DOHH2 (cell line): Measurements from ENCODE around the gene CFAP69.

Source experiments
- H3F3A ChIP-seq: fragments of 200-600 bp; sonication (generic), shearing (Covaris generic); 2 replicates; pipeline ENCODE4 v1.6.0; 2016; ENCODE audit warnings: antibody characterized with exemption, mild to moderate bottlenecking; ENCODE audit not compliant: control insufficient read depth, insufficient read depth
- H3K27ac ChIP-seq: fragments of 200-600 bp; sonication (generic); 2 replicates; pipeline ENCODE4 v1.5.1; 2014; ENCODE audit warnings: low read depth, mild to moderate bottlenecking, low read length, moderate library complexity
- H3K27me3 ChIP-seq: fragments of 200-600 bp; sonication (generic); 2 replicates; pipeline ENCODE4 v1.6.1; 2014; ENCODE audit warnings: mild to moderate bottlenecking, low read length, mixed read lengths; ENCODE audit not compliant: control insufficient read depth
- H3K36me3 ChIP-seq: fragments of 200-600 bp; sonication (generic); 2 replicates; pipeline ENCODE4 v1.6.1; 2014; ENCODE audit warnings: mild to moderate bottlenecking, low read length, moderate library complexity, mixed read lengths; ENCODE audit not compliant: control insufficient read depth
- H3K4me1 ChIP-seq: fragments of 200-600 bp; sonication (generic); 2 replicates; pipeline ENCODE4 v1.6.1; 2014; ENCODE audit warnings: mild to moderate bottlenecking, low read length, mixed read lengths; ENCODE audit not compliant: control insufficient read depth
- H3K4me2 ChIP-seq: fragments of 200-600 bp; sonication (generic); 2 replicates; pipeline ENCODE4 v1.6.0; 2014; ENCODE audit warnings: mild to moderate bottlenecking, low read length, moderate library complexity
- H3K4me3 ChIP-seq: fragments of 200-600 bp; sonication (generic); 2 replicates; pipeline ENCODE4 v1.5.1; 2014; ENCODE audit warnings: mild to moderate bottlenecking, low read length, mixed read lengths
- H3K79me2 ChIP-seq: fragments of 200-600 bp; sonication (generic); 2 replicates; pipeline ENCODE4 v1.6.1; 2014; ENCODE audit warnings: mild to moderate bottlenecking, low read length, mixed read lengths; ENCODE audit not compliant: control insufficient read depth
- H3K9me2 ChIP-seq: fragments of 200-600 bp; sonication (generic); replicated peaks from 2 replicates; pipeline ENCODE4 v1.6.1; 2014; ENCODE audit warnings: mild to moderate bottlenecking, low read length, mixed read lengths; ENCODE audit not compliant: control insufficient read depth
- H3K9me3 ChIP-seq: fragments of 200-600 bp; sonication (generic); 2 replicates; pipeline ENCODE4 v1.6.1; 2014; ENCODE audit warnings: antibody characterized with exemption, low read length, mixed read lengths; ENCODE audit not compliant: control insufficient read depth, insufficient read depth
- H4K20me1 ChIP-seq: fragments of 200-600 bp; sonication (generic); 2 replicates; pipeline ENCODE4 v1.6.0; 2014; ENCODE audit warnings: low read depth, mild to moderate bottlenecking, antibody characterized with exemption, low read length, moderate library complexity; ENCODE audit not compliant: control insufficient read depth, insufficient read depth
- CTCF ChIP-seq: fragments of 200-600 bp; sonication (generic); IDR thresholded peaks from one replicate; pipeline ENCODE4 v1.5.1; 2014; ENCODE audit warnings: antibody characterized with exemption, mild to moderate bottlenecking, low read depth, low read length; ENCODE audit not compliant: poor library complexity, severe bottlenecking
- EZH2phosphoT487 ChIP-seq: fragments of 200-600 bp; sonication (generic); IDR thresholded peaks from 2 replicates; pipeline ENCODE4 v1.6.1; 2017; ENCODE audit warnings: borderline replicate concordance, mild to moderate bottlenecking, antibody characterized with exemption, low read length, moderate library complexity, mixed read lengths

CFAP69 gene

GRCh38 chr7:90271753-90272152, 26.8 kb downstream of the CFAP69 start:
- no peaks in the 10 kb centered on the region for H3K9me2 ChIP-seq
- no peaks in the 10 kb centered on the region for H3F3A ChIP-seq
- no peaks in the 10 kb centered on the region for H3K79me2 ChIP-seq
- H3K9me3 ChIP-seq: no peaks in the 10 kb centered on the region
- no peak overlapping the region for H3K4me2 ChIP-seq
- TF ChIP-seq EZH2phosphoT487 (no peak), CTCF (no peak)
- no peaks in the 10 kb centered on the region for H3K4me1 ChIP-seq
- no peak overlapping the region for H3K27ac ChIP-seq
- H3K27me3 ChIP-seq: peaks cover 13% of the 10 kb centered on the region
- no peaks in the 10 kb centered on the region for H3K36me3 ChIP-seq
- H3K4me3 ChIP-seq: no peak overlapping the region
- H4K20me1 ChIP-seq: no peaks in the 10 kb centered on the region

GRCh38 chr7:90272242-90272641, 27.3 kb downstream of the CFAP69 start:
- Histone ChIP-seq H4K20me1 (no peaks in the 10 kb centered on the region), H3K27me3 (peaks cover 11% of the 10 kb centered on the region), H3K9me2 (no peaks in the 10 kb centered on the region), H3K27ac (no peak overlapping the region), H3K4me1 (no peaks in the 10 kb centered on the region), H3K4me2 (no peak overlapping the region), H3K9me3 (no peaks in the 10 kb centered on the region), H3K36me3 (no peaks in the 10 kb centered on the region), H3K4me3 (no peak overlapping the region), H3F3A (no peaks in the 10 kb centered on the region), H3K79me2 (no peaks in the 10 kb centered on the region)
- TF ChIP-seq EZH2phosphoT487 (no peak), CTCF (no peak)

- H3K79me2 ChIP-seq: no peaks in the 10 kb centered on the region
- H3F3A ChIP-seq: no peaks in the 10 kb centered on the region
- no peaks in the 10 kb centered on the region for H3K9me3 ChIP-seq
- no peaks in the 10 kb centered on the region for H3K9me2 ChIP-seq
- H3K36me3 ChIP-seq: no peaks in the 10 kb centered on the region
- H3K27me3 ChIP-seq: peaks cover 6% of the 10 kb centered on the region
- H4K20me1 ChIP-seq: no peaks in the 10 kb centered on the region
- no peaks in the 10 kb centered on the region for H3K4me1 ChIP-seq
- no peak overlapping the region for H3K4me3 ChIP-seq
- TF ChIP-seq CTCF: no peak
- no peak for TF ChIP-seq EZH2phosphoT487
- H3K27ac ChIP-seq: no peak overlapping the region
- no peak overlapping the region for H3K4me2 ChIP-seq
Observed at GRCh38 chr7:90274161-90274560, 29.2 kb downstream of the CFAP69 start.
